MM.1S (cell line): Measurements from ENCODE around the gene TCF21.

Experiments used
- DNase-seq: peaks from one replicate; pipeline ENCODE4 v3.0.0-alpha.2; 2015
- H2AFZ ChIP-seq: fragments of 300-600 bp; sonication (generic); 2 replicates; pipeline ENCODE4 v1.6.0; 2016; ENCODE audit warnings: antibody characterized with exemption, low read length
- H3F3A ChIP-seq: fragments of 300-600 bp; sonication (generic); 2 replicates; pipeline ENCODE4 v1.6.1; 2016; ENCODE audit warnings: mild to moderate bottlenecking, antibody characterized with exemption, low read length, moderate library complexity, mixed read lengths; ENCODE audit not compliant: insufficient read depth
- H3K27ac ChIP-seq: fragments of 300-600 bp; sonication (generic); 2 replicates; pipeline ENCODE4 v1.5.1; 2016; ENCODE audit warnings: mild to moderate bottlenecking, low read length
- H3K27me3 ChIP-seq: fragments of 300-600 bp; sonication (generic); replicated peaks from 2 replicates; pipeline ENCODE4 v1.6.0; 2016; ENCODE audit warnings: low read length; ENCODE audit not compliant: insufficient read depth
- H3K36me3 ChIP-seq: fragments of 300-600 bp; sonication (generic); replicated peaks from 2 replicates; pipeline ENCODE4 v1.6.1; 2016; ENCODE audit warnings: mild to moderate bottlenecking, low read length, mixed read lengths; ENCODE audit not compliant: insufficient read depth
- H3K4me1 ChIP-seq: fragments of 300-600 bp; sonication (generic); 2 replicates; pipeline ENCODE4 v1.6.1; 2016; ENCODE audit warnings: low read length, mixed read lengths
- H3K4me2 ChIP-seq: fragments of 300-600 bp; sonication (generic); 2 replicates; pipeline ENCODE4 v1.6.0; 2016; ENCODE audit warnings: low read depth, low read length
- H3K4me3 ChIP-seq: fragments of 300-600 bp; sonication (generic); 2 replicates; pipeline ENCODE4 v1.5.1; 2016; ENCODE audit warnings: low read length, mixed read lengths
- H3K79me2 ChIP-seq: fragments of 300-600 bp; sonication (generic); 2 replicates; pipeline ENCODE4 v1.6.1; 2016; ENCODE audit warnings: mixed run types, low read length, mixed read lengths
- H3K9ac ChIP-seq: fragments of 300-600 bp; sonication (generic); 2 replicates; pipeline ENCODE4 v1.6.1; 2016; ENCODE audit warnings: low read length, mixed read lengths
- H3K9me2 ChIP-seq: fragments of 300-600 bp; sonication (generic); replicated peaks from 2 replicates; pipeline ENCODE4 v1.6.1; 2016; ENCODE audit warnings: mild to moderate bottlenecking, low read length, mixed read lengths; ENCODE audit not compliant: insufficient read depth
- H3K9me3 ChIP-seq: fragments of 300-600 bp; sonication (generic); replicated peaks from 2 replicates; pipeline ENCODE4 v1.6.1; 2016; ENCODE audit warnings: mild to moderate bottlenecking, low read length, mixed read lengths; ENCODE audit not compliant: insufficient read depth
- H4K20me1 ChIP-seq: fragments of 300-600 bp; sonication (generic); 2 replicates; pipeline ENCODE4 v1.6.1; 2016; ENCODE audit warnings: mild to moderate bottlenecking, low read length, moderate library complexity, mixed read lengths; ENCODE audit not compliant: insufficient read depth
- CTCF ChIP-seq: fragments of 300-600 bp; sonication (generic); IDR thresholded peaks from 2 replicates; pipeline ENCODE4 v1.5.1; 2016; ENCODE audit warnings: antibody characterized with exemption, low read length, mixed read lengths
- EZH2 ChIP-seq: fragments of 300-600 bp; sonication (generic); optimal IDR thresholded peaks from 2 replicates; pipeline ENCODE3; 2017; ENCODE audit warnings: low read depth, mild to moderate bottlenecking, antibody characterized with exemption, low read length, mixed read lengths
- EZH2phosphoT487 ChIP-seq: fragments of 300-600 bp; sonication (generic); IDR thresholded peaks from 2 replicates; pipeline ENCODE4 v1.6.1; 2018; ENCODE audit warnings: antibody characterized with exemption, low read length

TCF21 gene

DNA sequence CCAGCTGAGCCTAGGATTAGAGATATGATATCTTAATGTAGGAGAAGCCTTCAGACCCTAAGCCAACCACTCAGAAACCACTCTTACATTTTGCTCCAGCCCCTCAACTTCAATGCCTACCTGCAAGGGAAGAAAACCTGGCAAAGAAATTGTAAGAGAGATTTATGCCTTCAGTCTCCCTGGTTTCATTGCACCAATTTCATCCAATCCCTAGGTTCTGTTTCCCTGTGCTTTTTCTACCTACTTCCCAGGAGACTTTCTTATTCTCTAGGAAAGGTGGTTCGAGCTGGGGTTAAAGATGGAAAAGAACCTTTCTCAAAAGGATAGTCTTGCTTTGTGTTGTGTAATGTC is 1.1 kb upstream of the TCF21 start:
- no peak for TF ChIP-seq CTCF
- no peak for TF ChIP-seq EZH2
- no peak for TF ChIP-seq EZH2phosphoT487
- no peak overlapping the region for H3K27ac ChIP-seq
- no peaks in the 10 kb centered on the region for H3K9me2 ChIP-seq
- no peak for DNase-seq
- H3K9ac ChIP-seq: no peak overlapping the region
- no peaks in the 10 kb centered on the region for H4K20me1 ChIP-seq
- H2AFZ ChIP-seq: no peak overlapping the region
- no peaks in the 10 kb centered on the region for H3K79me2 ChIP-seq
- no peak overlapping the region for H3K4me2 ChIP-seq
- peaks cover 13% of the 10 kb centered on the region for H3K27me3 ChIP-seq
- H3K4me1 ChIP-seq: no peaks in the 10 kb centered on the region
- H3K9me3 ChIP-seq: no peaks in the 10 kb centered on the region
- no peaks in the 10 kb centered on the region for H3K36me3 ChIP-seq
- H3F3A ChIP-seq: no peaks in the 10 kb centered on the region
- no peak overlapping the region for H3K4me3 ChIP-seq

DNA sequence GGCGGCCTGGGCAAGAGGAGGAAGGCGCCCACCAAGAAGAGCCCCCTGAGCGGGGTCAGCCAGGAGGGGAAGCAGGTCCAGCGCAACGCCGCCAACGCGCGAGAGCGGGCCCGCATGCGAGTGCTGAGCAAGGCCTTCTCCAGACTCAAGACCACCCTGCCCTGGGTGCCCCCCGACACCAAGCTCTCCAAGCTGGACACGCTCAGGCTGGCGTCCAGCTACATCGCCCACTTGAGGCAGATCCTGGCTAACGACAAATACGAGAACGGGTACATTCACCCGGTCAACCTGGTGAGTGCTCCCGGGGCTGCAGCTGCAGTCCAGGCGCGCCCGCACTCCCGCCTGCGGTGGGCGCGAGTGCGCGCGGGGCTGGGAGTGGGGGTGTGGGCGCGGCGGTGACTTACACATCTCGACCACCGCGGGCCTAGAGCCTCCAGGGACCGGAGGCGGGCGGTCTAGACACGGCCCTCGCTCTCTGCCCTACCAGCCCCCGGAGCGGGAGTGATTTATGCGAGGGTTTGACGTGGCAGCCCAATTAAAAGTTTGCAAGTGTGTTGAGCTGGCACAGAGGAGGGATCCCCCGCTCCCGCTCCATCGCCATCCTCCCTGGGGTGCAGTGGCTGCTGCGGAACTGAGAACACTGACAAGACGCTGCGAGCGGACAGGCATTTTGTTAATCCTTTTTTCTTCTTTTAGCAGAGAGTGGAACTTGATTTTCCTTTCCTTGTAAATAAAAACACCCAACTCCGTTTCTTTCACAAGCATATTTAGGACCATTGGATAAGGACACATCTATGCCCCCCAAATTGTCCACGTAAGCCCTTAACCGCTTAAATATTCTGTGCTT is 867 bp downstream of the TCF21 start:
- no peak for TF ChIP-seq CTCF
- no peak for DNase-seq
- Histone ChIP-seq H3K4me2 (no peak overlapping the region), H4K20me1 (no peaks in the 10 kb centered on the region), H3K4me1 (no peaks in the 10 kb centered on the region), H3K9ac (no peak overlapping the region), H3K4me3 (no peak overlapping the region), H3K9me3 (no peaks in the 10 kb centered on the region), H3F3A (no peaks in the 10 kb centered on the region), H3K79me2 (no peaks in the 10 kb centered on the region), H2AFZ (no peak overlapping the region), H3K27ac (no peak overlapping the region), H3K9me2 (no peaks in the 10 kb centered on the region), H3K36me3 (no peaks in the 10 kb centered on the region), H3K27me3 (peaks cover 16% of the 10 kb centered on the region)

DNA sequence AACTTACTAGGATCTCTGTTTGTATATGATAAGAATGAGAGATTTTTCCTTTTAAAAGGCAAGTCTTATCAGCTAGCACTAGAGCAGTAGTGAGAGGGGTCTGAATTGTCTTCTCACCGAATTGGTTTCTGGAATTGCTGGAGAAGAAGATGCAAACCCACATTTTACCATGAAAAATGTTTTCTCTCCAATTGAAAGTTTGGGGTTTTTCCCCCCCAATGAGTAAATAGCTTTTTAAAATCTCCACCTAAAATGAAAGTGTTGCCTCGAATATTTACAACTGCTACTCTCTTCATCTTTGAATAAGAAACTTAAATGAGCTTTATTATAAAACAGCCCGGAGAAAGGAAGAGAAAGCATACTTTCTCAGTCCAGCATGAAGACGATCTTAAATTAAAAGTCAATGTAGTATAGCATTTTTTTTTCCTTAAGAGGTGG is 1.8 kb downstream of the TCF21 start:
- H3K27ac ChIP-seq: no peak overlapping the region
- peaks cover 16% of the 10 kb centered on the region for H3K27me3 ChIP-seq
- H3K4me3 ChIP-seq: peak overlapping the region; percentile 74
- H3K79me2 ChIP-seq: no peaks in the 10 kb centered on the region
- no peaks in the 10 kb centered on the region for H3K9me2 ChIP-seq
- no peak overlapping the region; the same call in 1 of the 2 replicates for H3K9ac ChIP-seq
- no peaks in the 10 kb centered on the region for H3F3A ChIP-seq
- H3K4me2 ChIP-seq: peak overlapping the region; percentile 92
- H4K20me1 ChIP-seq: no peaks in the 10 kb centered on the region
- TF ChIP-seq CTCF (no peak), EZH2phosphoT487 (no peak), EZH2 (no peak)
- no peak for DNase-seq
- no peaks in the 10 kb centered on the region for H3K9me3 ChIP-seq
- H2AFZ ChIP-seq: peak overlapping the region; percentile 31
- no peaks in the 10 kb centered on the region for H3K36me3 ChIP-seq
- H3K4me1 ChIP-seq: no peaks in the 10 kb centered on the region
